ENCODE results near the gene LDB3.
A peak's percentile ranks its signal among the peaks of the same experiment; 100 is the strongest.
"Not testable (repeated sequence)": the region's sequence is repeated elsewhere in the genome, so short reads cannot be mapped to it uniquely, and the experiment has no call there.

- TF ChIP-seq POLR2A, CTCF (IDR thresholded peaks at IDR 0.05): not testable (repeated sequence)
- TF ChIP-seq POLR2AphosphoS5 (IDR thresholded peaks at IDR 0.05): peak in 1 of 3 donors; percentile 25
These were observed 67.0 kb downstream of the LDB3 start for GRCh38 chr10:86735278-86735677.
